ENCODE data around the gene PDCD1.

The PDCD1 gene

GRCh38 chr2:241853651-241854341 lies 4.9 kb downstream of the PDCD1 start:
- no peak overlapping the region for H2BK12ac ChIP-seq (ENCODE audit: low read length)
- no peak overlapping the region for H3K9ac ChIP-seq (ENCODE audit: low read length)
- no peak overlapping the region for H3K18ac ChIP-seq (ENCODE audit: low read length)
- no peak overlapping the region for H2BK5ac ChIP-seq (ENCODE audit: low read depth, low read length, poor library complexity)
- H3K9me3 ChIP-seq (ENCODE audit: insufficient read depth, low read depth, low read length) = peaks cover 3% of the 10 kb centered on the region
- H3K4me2 ChIP-seq (ENCODE audit: low read length) = no peak overlapping the region
- H3K4ac ChIP-seq (ENCODE audit: low read depth, low read length) = no peak overlapping the region
- no peak overlapping the region for H2AFZ ChIP-seq (ENCODE audit: insufficient read depth, low read length, poor library complexity)
- no peak overlapping the region for H3K23ac ChIP-seq (ENCODE audit: low read length)
- no peak overlapping the region for H3K14ac ChIP-seq (ENCODE audit: low read length)
- H3K79me2 ChIP-seq (ENCODE audit: control insufficient read depth, insufficient read depth, low read length, poor library complexity) = no peaks in the 10 kb centered on the region
- no peak overlapping the region for H4K91ac ChIP-seq (ENCODE audit: low read depth, low read length)
- H3K36me3 ChIP-seq (ENCODE audit: control insufficient read depth in 1 of 2, insufficient read depth in 2 of 2, low read length in 2 of 2) = no peaks in the 10 kb centered on the region
- no peak for DNase-seq
- H4K12ac ChIP-seq (ENCODE audit: low read depth, low read length) = no peak overlapping the region
- no peak overlapping the region for H2BK120ac ChIP-seq (ENCODE audit: insufficient read depth, low read length, poor library complexity)
- no peaks in the 10 kb centered on the region for H3K27me3 ChIP-seq (ENCODE audit: insufficient read depth, low read length)
- no peaks in the 10 kb centered on the region for H3K4me1 ChIP-seq (ENCODE audit: control insufficient read depth in 1 of 2, insufficient read depth in 2 of 2, low read length in 2 of 2)
- no peak overlapping the region for H3K27ac ChIP-seq (ENCODE audit: low read depth, low read length)
- no CpG with 5 or more reads among the region's 27 CpGs for WGBS (ENCODE audit: extremely low coverage, insufficient coverage, insufficient read length)
- H2AK5ac ChIP-seq (ENCODE audit: low read length) = no peak overlapping the region
- no peak overlapping the region for H4K8ac ChIP-seq (ENCODE audit: low read depth, low read length)
- no peaks in the 10 kb centered on the region for H3K79me1 ChIP-seq (ENCODE audit: low read length)
- no peak overlapping the region for H3K4me3 ChIP-seq (ENCODE audit: low read depth, low read length)

- no peak overlapping the region for H3K27ac ChIP-seq (ENCODE audit: low read depth, low read length)
- no CpG with 5 or more reads among the region's 10 CpGs for WGBS (ENCODE audit: extremely low coverage, insufficient coverage, insufficient read length)
Observed at GRCh38 chr2:241852981-241853631, 5.6 kb downstream of the PDCD1 start.

GRCh38 chr2:241852116-241852980 lies 6.3 kb downstream of the PDCD1 start:
- Histone ChIP-seq H2BK12ac (ENCODE audit: low read length) (no peak overlapping the region), H3K4me1 (ENCODE audit: control insufficient read depth in 1 of 2, insufficient read depth in 2 of 2, low read length in 2 of 2) (no peaks in the 10 kb centered on the region), H3K36me3 (ENCODE audit: control insufficient read depth in 1 of 2, insufficient read depth in 2 of 2, low read length in 2 of 2) (no peaks in the 10 kb centered on the region), H3K4me2 (ENCODE audit: low read length) (no peak overlapping the region), H3K4me3 (ENCODE audit: low read depth, low read length) (no peak overlapping the region), H3K79me2 (ENCODE audit: control insufficient read depth, insufficient read depth, low read length, poor library complexity) (no peaks in the 10 kb centered on the region), H3K18ac (ENCODE audit: low read length) (no peak overlapping the region), H2AFZ (ENCODE audit: insufficient read depth, low read length, poor library complexity) (no peak overlapping the region), H2AK5ac (ENCODE audit: low read length) (no peak overlapping the region), H3K27me3 (ENCODE audit: insufficient read depth, low read length) (no peaks in the 10 kb centered on the region), H4K8ac (ENCODE audit: low read depth, low read length) (no peak overlapping the region), H4K91ac (ENCODE audit: low read depth, low read length) (no peak overlapping the region), H2BK5ac (ENCODE audit: low read depth, low read length, poor library complexity) (no peak overlapping the region), H3K4ac (ENCODE audit: low read depth, low read length) (no peak overlapping the region), H2BK120ac (ENCODE audit: insufficient read depth, low read length, poor library complexity) (no peak overlapping the region), H4K12ac (ENCODE audit: low read depth, low read length) (no peak overlapping the region), H3K9ac (ENCODE audit: low read length) (no peak overlapping the region), H3K79me1 (ENCODE audit: low read length) (no peaks in the 10 kb centered on the region), H3K23ac (ENCODE audit: low read length) (no peak overlapping the region), H3K27ac (ENCODE audit: low read depth, low read length) (no peak overlapping the region), H3K14ac (ENCODE audit: low read length) (no peak overlapping the region), H3K9me3 (ENCODE audit: insufficient read depth, low read depth, low read length) (peaks cover 3% of the 10 kb centered on the region)
- no CpG with 5 or more reads among the region's 39 CpGs for WGBS (ENCODE audit: extremely low coverage, insufficient coverage, insufficient read length)
- DNase-seq = no peak

More at GRCh38 chr2:241852981-241853631, 5.6 kb downstream of the PDCD1 start:
- Histone ChIP-seq H3K9ac (ENCODE audit: low read length) (no peak overlapping the region), H4K12ac (ENCODE audit: low read depth, low read length) (no peak overlapping the region), H2AK5ac (ENCODE audit: low read length) (no peak overlapping the region), H3K4me2 (ENCODE audit: low read length) (no peak overlapping the region), H3K9me3 (ENCODE audit: insufficient read depth, low read depth, low read length) (peaks cover 3% of the 10 kb centered on the region), H2BK120ac (ENCODE audit: insufficient read depth, low read length, poor library complexity) (no peak overlapping the region), H3K4me1 (ENCODE audit: control insufficient read depth in 1 of 2, insufficient read depth in 2 of 2, low read length in 2 of 2) (no peaks in the 10 kb centered on the region), H3K4ac (ENCODE audit: low read depth, low read length) (no peak overlapping the region), H3K14ac (ENCODE audit: low read length) (no peak overlapping the region), H3K18ac (ENCODE audit: low read length) (no peak overlapping the region), H3K36me3 (ENCODE audit: control insufficient read depth in 1 of 2, insufficient read depth in 2 of 2, low read length in 2 of 2) (no peaks in the 10 kb centered on the region), H2BK12ac (ENCODE audit: low read length) (no peak overlapping the region), H3K23ac (ENCODE audit: low read length) (no peak overlapping the region), H4K91ac (ENCODE audit: low read depth, low read length) (no peak overlapping the region), H3K79me2 (ENCODE audit: control insufficient read depth, insufficient read depth, low read length, poor library complexity) (no peaks in the 10 kb centered on the region), H2BK5ac (ENCODE audit: low read depth, low read length, poor library complexity) (no peak overlapping the region), H3K27me3 (ENCODE audit: insufficient read depth, low read length) (no peaks in the 10 kb centered on the region), H3K4me3 (ENCODE audit: low read depth, low read length) (no peak overlapping the region), H3K79me1 (ENCODE audit: low read length) (no peaks in the 10 kb centered on the region), H4K8ac (ENCODE audit: low read depth, low read length) (no peak overlapping the region), H2AFZ (ENCODE audit: insufficient read depth, low read length, poor library complexity) (no peak overlapping the region)
- DNase-seq = no peak

- H3K23ac ChIP-seq (ENCODE audit: low read length) = no peak overlapping the region
- peaks cover under 1% of the 10 kb centered on the region for H3K27me3 ChIP-seq (ENCODE audit: insufficient read depth, low read length)
- no peak overlapping the region for H4K12ac ChIP-seq (ENCODE audit: low read depth, low read length)
- no peak for DNase-seq
- H3K18ac ChIP-seq (ENCODE audit: low read length) = no peak overlapping the region
- H3K4me1 ChIP-seq (ENCODE audit: control insufficient read depth in 1 of 2, insufficient read depth in 2 of 2, low read length in 2 of 2) = no peaks in the 10 kb centered on the region
- no peak overlapping the region for H2BK12ac ChIP-seq (ENCODE audit: low read length)
- H3K27ac ChIP-seq (ENCODE audit: low read depth, low read length) = no peak overlapping the region
- no peak overlapping the region for H2AFZ ChIP-seq (ENCODE audit: insufficient read depth, low read length, poor library complexity)
- no peaks in the 10 kb centered on the region for H3K79me1 ChIP-seq (ENCODE audit: low read length)
- H3K9ac ChIP-seq (ENCODE audit: low read length) = no peak overlapping the region
- H2BK5ac ChIP-seq (ENCODE audit: low read depth, low read length, poor library complexity) = no peak overlapping the region
- H2AK5ac ChIP-seq (ENCODE audit: low read length) = no peak overlapping the region
- no peak overlapping the region for H3K4me2 ChIP-seq (ENCODE audit: low read length)
- no peak overlapping the region for H3K4me3 ChIP-seq (ENCODE audit: low read depth, low read length)
- no peak overlapping the region for H3K4ac ChIP-seq (ENCODE audit: low read depth, low read length)
- peaks cover 3% of the 10 kb centered on the region for H3K9me3 ChIP-seq (ENCODE audit: insufficient read depth, low read depth, low read length)
- H3K14ac ChIP-seq (ENCODE audit: low read length) = no peak overlapping the region
- WGBS (ENCODE audit: extremely low coverage, insufficient coverage, insufficient read length) = no CpG with 5 or more reads among the region's 26 CpGs
- no peak overlapping the region for H4K8ac ChIP-seq (ENCODE audit: low read depth, low read length)
- H2BK120ac ChIP-seq (ENCODE audit: insufficient read depth, low read length, poor library complexity) = no peak overlapping the region
- H4K91ac ChIP-seq (ENCODE audit: low read depth, low read length) = no peak overlapping the region
- no peaks in the 10 kb centered on the region for H3K36me3 ChIP-seq (ENCODE audit: control insufficient read depth in 1 of 2, insufficient read depth in 2 of 2, low read length in 2 of 2)
- H3K79me2 ChIP-seq (ENCODE audit: control insufficient read depth, insufficient read depth, low read length, poor library complexity) = no peaks in the 10 kb centered on the region
Observed at GRCh38 chr2:241851325-241852115, 7.2 kb downstream of the PDCD1 start.

Measured in trophoblast cell (in vitro differentiated cells and primary cell).